ENCODE results near the gene FANCE. TPM values are rescaled to one million over a fixed set of nuclear protein-coding genes. Genes with fewer than 3 reads are reported as not detected.
"Not testable (repeated sequence)": the region's sequence is repeated elsewhere in the genome, so short reads cannot be mapped to it uniquely, and the experiment has no call there.

Gene FANCE
- total RNA-seq, 2 experiments from 2014 or later: 14.9 to 15.9 TPM

DNA sequence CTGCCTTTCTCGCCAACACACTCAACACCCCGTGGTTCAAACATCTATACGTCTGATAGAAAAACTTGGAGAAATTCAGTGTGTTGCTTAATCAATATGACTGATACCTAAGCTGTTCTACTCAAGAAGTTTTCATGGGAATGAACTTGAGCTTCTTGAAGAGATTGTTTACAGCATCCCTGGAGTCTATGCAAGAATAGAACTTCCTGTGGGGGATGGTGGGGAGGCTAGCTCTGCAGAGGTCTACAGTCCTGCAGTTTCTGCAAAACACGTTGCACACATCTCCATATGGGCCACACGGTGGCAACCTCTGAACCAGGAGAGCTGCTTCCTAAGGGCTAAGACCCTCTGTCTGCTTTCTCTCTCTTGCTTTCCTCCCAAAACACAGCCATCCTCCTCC, 32.7 kb upstream of the FANCE start:
- H3K9me3 Mint-ChIP-seq: no peaks in the 10 kb centered on the region
- peak overlapping the region; percentile 46 for H3K4me3 Mint-ChIP-seq

DNA sequence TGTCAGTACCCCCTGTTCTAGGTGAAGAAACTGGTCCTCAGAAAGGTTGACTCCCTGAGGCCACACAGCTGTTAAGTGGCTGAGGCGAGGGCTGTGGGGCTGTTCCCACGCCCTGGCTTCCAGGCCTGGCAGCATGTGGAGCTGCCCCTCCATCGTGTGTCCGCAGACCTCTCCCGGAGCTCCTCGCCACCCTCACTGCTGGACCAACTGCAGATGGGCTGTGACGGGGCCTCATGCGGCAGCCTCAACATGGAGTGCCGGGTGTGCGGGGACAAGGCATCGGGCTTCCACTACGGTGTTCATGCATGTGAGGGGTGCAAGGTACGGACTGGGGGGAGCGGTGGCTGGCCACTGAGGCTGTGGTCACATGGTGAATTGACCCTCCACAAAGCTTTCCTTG, 32.2 kb upstream of the FANCE start:
- POLR2A ChIA-PET: interaction anchor here (0.5 to 1.8 kb wide), 10 partner anchors 9 to 119 kb away, joined by 3 to 11 read pairs (median 5); partner anchors contain the start of genes FANCE and RPL10A
- Mint-ChIP-seq H3K4me1 (peaks cover 42% of the 10 kb centered on the region), H3K27me3 (no peaks in the 10 kb centered on the region), H3K27ac (peak overlapping the region; percentile 96), H3K36me3 (peaks cover 23% of the 10 kb centered on the region), H3K9me3 (no peaks in the 10 kb centered on the region), H3K4me3 (peak overlapping the region; percentile 46)
- DNase-seq (no peak), ATAC-seq (ENCODE audit: low read depth) (no peak)

More for the DNA sequence above, 32.7 kb upstream of the FANCE start:
- H3K27ac Mint-ChIP-seq: peak overlapping the region; percentile 96
- ATAC-seq (ENCODE audit: low read depth) (peak; percentile 68), DNase-seq (no peak)
- H3K36me3 Mint-ChIP-seq: peaks cover 28% of the 10 kb centered on the region
- POLR2A ChIA-PET: interaction anchor here (0.8 to 1.8 kb wide), 10 partner anchors 8 to 118 kb away, joined by 3 to 11 read pairs (median 4); partner anchors contain the start of genes FANCE and RPL10A
- peaks cover 48% of the 10 kb centered on the region for H3K4me1 Mint-ChIP-seq
- H3K27me3 Mint-ChIP-seq: no peaks in the 10 kb centered on the region

DNA sequence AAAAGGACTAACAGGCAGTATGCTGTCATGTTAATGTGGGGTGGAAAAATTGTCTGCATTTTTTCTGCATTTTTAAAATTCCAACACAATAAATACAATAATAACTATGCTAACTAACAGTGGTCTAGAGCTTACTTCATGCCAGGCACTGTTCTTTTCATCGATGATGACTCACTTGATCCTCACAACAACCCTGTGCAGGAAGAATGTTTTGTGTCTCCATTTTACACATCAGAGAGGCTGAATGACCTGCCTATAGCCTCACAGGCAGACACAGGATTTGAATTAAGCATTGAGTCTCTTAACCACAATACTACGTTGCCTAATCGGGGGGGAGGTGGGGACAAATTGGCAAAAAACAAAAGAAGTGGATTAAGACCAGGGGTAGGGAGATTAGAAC, 26.9 kb upstream of the FANCE start:
- no peak for DNase-seq
- Mint-ChIP-seq H3K9me3 (peaks cover 8% of the 10 kb centered on the region), H3K27ac (no peak overlapping the region), H3K4me1 (peaks cover 5% of the 10 kb centered on the region), H3K4me3 (no peak overlapping the region), H3K27me3 (no peaks in the 10 kb centered on the region), H3K36me3 (peaks cover 42% of the 10 kb centered on the region)
- POLR2A ChIA-PET: no interaction called here
- ATAC-seq (ENCODE audit: low read depth): no peak

DNA sequence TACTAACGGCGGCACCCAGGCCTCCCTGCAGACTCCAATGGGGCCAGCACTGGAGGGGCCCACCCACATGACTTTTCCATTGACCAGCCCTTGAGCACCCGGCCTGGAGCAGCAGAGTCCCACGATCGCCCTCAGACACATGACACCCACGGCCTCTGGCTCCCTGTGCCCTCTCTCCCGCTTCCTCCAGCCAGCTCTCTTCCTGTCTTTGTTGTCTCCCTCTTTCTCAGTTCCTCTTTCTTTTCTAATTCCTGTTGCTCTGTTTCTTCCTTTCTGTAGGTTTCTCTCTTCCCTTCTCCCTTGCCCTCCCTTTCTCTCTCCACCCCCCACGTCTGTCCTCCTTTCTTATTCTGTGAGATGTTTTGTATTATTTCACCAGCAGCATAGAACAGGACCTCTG, 26.1 kb upstream of the FANCE start:
- Mint-ChIP-seq H3K9me3 (peaks cover 8% of the 10 kb centered on the region), H3K27ac (peak overlapping the region; percentile 48), H3K27me3 (no peaks in the 10 kb centered on the region), H3K36me3 (peaks cover 39% of the 10 kb centered on the region), H3K4me3 (no peak overlapping the region), H3K4me1 (peaks cover 5% of the 10 kb centered on the region)
- DNase-seq (no peak), ATAC-seq (ENCODE audit: low read depth) (no peak)
- POLR2A ChIA-PET: no interaction called here

DNA sequence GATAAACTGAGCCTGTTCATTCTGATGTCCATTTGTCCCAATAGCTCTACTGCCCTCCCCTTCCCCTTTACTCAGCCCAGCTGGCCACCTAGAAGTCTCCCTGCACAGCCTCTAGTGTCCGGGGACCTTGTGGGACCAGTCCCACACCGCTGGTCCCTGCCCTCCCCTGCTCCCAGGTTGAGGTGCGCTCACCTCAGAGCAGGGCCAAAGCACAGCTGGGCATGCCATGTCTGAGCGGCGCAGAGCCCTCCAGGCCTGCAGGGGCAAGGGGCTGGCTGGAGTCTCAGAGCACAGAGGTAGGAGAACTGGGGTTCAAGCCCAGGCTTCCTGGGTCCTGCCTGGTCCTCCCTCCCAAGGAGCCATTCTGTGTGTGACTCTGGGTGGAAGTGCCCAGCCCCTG, 24.7 kb upstream of the FANCE start:
- H3K9me3 Mint-ChIP-seq: peaks cover 8% of the 10 kb centered on the region
- H3K4me3 Mint-ChIP-seq: no peak overlapping the region
- no peak overlapping the region for H3K27ac Mint-ChIP-seq
- no peaks in the 10 kb centered on the region for H3K27me3 Mint-ChIP-seq
- H3K4me1 Mint-ChIP-seq: peaks cover 5% of the 10 kb centered on the region
- POLR2A ChIA-PET: no interaction called here
- ATAC-seq (ENCODE audit: low read depth) (no peak), DNase-seq (no peak)
- H3K36me3 Mint-ChIP-seq: peaks cover 37% of the 10 kb centered on the region

DNA sequence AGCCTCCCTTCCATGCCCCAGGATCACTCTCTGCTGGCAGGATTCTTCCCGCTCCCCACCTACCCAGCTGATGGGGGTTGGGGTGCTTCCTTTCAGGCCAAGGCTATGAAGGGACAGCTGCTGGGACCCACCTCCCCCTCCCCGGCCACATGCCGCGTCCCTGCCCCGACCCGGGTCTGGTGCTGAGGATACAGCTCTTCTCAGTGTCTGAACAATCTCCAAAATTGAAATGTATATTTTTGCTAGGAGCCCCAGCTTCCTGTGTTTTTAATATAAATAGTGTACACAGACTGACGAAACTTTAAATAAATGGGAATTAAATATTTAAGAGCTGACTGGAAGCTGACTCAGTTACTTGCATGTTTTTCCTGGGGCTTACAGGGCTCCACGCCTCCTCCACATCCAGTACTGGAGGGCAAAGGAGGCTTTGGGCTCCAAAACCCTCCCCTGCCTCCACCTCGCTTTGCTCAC, 24.3 kb upstream of the FANCE start:
- POLR2A ChIA-PET: no interaction called here
- H3K4me3 Mint-ChIP-seq: no peak overlapping the region
- H3K9me3 Mint-ChIP-seq: peaks cover 8% of the 10 kb centered on the region
- H3K4me1 Mint-ChIP-seq: peaks cover 5% of the 10 kb centered on the region
- H3K36me3 Mint-ChIP-seq: peaks cover 37% of the 10 kb centered on the region
- no peak for DNase-seq
- no peaks in the 10 kb centered on the region for H3K27me3 Mint-ChIP-seq
- H3K27ac Mint-ChIP-seq: no peak overlapping the region
- ATAC-seq (ENCODE audit: low read depth): no peak

DNA sequence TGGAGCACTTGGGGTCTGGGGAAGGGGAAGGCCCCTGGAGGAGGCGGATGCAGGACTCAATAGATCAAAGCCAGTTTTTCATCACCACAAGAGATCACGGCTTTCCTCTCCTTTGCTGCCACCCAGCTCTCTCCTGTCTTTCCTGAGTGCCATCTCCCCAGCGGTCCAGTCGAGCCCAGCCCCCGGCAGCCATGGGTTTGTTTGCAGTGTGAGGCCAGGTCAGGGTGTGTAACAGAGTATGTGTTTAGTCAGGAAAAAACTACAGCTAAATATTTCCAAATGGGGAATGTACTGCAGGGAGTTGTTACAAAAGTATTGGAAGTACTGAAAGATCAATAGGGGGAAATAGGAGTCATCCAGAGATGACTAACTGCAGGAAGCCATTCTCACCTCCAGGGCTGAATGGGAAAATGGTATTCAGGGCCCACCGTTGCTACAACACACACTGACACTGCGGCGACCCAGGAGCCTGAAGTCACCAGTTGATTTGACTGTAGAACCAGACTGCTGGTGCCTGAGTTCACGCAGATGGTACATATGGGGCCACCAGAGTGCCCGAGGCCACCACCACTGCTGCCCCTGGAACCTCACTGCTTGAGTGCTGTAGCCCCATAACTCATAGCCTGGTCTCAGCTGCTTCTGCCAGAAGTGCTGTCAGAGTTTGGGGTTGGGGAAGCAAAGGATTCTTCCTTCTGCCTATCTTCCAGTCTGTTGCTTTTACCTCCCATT, 23.6 kb upstream of the FANCE start:
- peaks cover 5% of the 10 kb centered on the region for H3K4me1 Mint-ChIP-seq
- H3K4me3 Mint-ChIP-seq: no peak overlapping the region
- H3K27ac Mint-ChIP-seq: no peak overlapping the region
- peaks cover 37% of the 10 kb centered on the region for H3K36me3 Mint-ChIP-seq
- POLR2A ChIA-PET: no interaction called here
- DNase-seq (no peak), ATAC-seq (ENCODE audit: low read depth) (no peak)
- H3K27me3 Mint-ChIP-seq: no peaks in the 10 kb centered on the region
- H3K9me3 Mint-ChIP-seq: peaks cover 8% of the 10 kb centered on the region

DNA sequence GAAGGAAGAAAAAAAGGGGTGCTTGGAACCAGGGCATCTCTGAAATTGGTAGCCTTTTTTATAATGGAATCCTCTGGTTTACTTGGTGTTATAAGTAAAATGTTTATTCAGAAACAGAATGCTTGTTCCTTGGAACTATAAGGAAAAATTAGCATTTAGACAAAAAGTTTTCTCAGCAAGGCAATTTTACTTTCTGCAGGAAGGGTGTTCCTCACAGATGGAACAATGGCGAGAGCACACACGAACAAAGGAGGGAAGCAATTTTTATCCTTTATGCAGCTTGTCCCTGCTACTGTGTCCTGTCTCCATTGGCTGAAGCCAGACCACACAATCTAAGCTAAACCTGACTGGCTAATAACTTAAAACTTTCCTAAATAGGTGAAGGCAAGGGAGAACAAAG, 22.7 kb upstream of the FANCE start:
- ATAC-seq (ENCODE audit: low read depth): no peak
- no peak for DNase-seq
- Mint-ChIP-seq H3K4me3 (no peak overlapping the region), H3K36me3 (peaks cover 37% of the 10 kb centered on the region), H3K27me3 (no peaks in the 10 kb centered on the region), H3K27ac (no peak overlapping the region), H3K4me1 (peaks cover 5% of the 10 kb centered on the region), H3K9me3 (peaks cover 8% of the 10 kb centered on the region)
- POLR2A ChIA-PET: no interaction called here

DNA sequence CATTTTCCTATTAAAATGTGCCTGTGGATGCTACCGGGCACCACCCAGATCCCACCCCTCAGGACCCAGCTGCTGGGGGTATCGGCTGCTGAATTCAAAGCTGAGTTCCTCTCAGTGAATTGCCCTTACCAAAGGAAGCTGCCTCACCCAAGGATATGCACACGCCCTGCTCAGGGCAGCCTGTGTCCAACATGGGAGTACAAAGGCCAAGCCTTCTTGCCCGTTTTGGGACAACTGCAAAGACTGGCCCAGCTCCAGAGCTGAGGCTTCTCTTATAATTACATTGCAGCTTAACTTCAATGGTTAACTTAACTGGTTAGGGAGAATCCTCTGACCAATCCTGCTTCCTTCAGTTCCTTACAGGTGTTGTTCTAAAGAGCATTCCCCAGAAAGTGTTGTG, 19.8 kb upstream of the FANCE start:
- ATAC-seq (ENCODE audit: low read depth) (no peak), DNase-seq (no peak)
- peaks cover 23% of the 10 kb centered on the region for H3K36me3 Mint-ChIP-seq
- H3K9me3 Mint-ChIP-seq: peaks cover 8% of the 10 kb centered on the region
- no peak overlapping the region for H3K27ac Mint-ChIP-seq
- no peaks in the 10 kb centered on the region for H3K27me3 Mint-ChIP-seq
- no peak overlapping the region for H3K4me3 Mint-ChIP-seq
- POLR2A ChIA-PET: interaction anchor here (0.6 kb wide), 1 partner anchor 357 kb away, joined by 4 read pairs; no protein-coding TSS in a partner anchor
- no peaks in the 10 kb centered on the region for H3K4me1 Mint-ChIP-seq

DNA sequence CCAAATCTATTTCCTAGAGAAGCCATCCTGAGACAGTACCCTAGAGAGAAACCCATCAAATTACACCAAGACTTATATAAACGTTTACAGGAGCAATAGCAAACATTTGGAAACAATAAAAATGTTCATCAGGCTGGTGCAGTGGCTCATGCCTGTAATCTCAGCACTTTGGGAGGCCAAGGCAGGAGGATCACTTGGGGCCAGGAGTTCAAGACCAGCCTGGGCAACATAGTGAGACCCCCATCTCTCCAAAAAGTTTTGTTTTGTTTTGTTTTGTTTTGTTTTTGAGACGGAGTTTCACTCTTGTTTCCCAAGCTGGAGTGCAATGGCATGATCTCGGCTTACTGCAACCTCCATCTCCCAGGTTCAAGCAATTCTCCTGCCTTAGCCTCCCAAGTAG, 19.4 kb upstream of the FANCE start:
- DNase-seq; H3K4me3 Mint-ChIP-seq; H3K27ac Mint-ChIP-seq; H3K4me1 Mint-ChIP-seq; H3K27me3 Mint-ChIP-seq; H3K9me3 Mint-ChIP-seq; ATAC-seq (ENCODE audit: low read depth); POLR2A ChIA-PET: not testable (repeated sequence)
- peaks cover 21% of the 10 kb centered on the region for H3K36me3 Mint-ChIP-seq

DNA sequence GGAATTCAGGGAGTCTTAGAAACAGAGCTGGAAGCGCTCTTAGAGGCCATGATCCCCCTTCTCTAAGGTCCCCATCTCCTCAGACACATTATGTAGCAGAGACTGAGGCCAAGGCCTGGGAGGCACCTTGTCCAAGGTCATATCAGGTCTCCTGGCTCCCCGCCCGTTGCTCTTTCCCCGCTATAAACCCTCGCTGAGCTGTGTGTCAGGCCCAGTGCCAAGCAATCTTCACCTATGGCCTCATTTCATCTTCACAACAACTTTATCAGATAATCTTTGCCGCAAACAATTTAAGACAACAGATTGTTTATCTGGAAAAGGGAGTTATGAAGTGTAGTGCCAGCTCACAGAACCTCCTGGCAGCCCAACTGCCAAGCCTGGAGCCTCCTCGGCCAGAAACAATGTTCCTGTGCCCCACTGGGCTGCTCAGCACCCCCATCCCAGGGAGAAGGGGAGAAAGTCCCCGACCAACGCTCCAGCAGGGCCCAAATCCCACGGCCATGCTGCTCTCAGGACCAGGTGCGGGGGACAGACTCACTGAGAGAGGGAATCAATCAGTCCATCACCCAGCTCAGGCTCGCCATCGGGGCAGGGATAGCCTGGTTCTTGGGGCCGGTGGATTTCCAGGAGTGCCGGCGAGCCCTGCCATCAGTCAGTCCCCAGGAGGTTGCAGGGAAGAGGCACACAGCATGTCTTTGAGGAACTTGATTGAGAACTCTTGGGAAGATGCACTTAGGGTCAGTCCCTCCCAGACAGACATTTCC, 16.9 kb upstream of the FANCE start:
- POLR2A ChIA-PET: interaction anchor here (1.2 kb wide), 1 partner anchor 14 kb away, joined by 5 read pairs; no protein-coding TSS in a partner anchor
- peaks cover under 1% of the 10 kb centered on the region for H3K36me3 Mint-ChIP-seq
- no peak for ATAC-seq (ENCODE audit: low read depth)

DNA sequence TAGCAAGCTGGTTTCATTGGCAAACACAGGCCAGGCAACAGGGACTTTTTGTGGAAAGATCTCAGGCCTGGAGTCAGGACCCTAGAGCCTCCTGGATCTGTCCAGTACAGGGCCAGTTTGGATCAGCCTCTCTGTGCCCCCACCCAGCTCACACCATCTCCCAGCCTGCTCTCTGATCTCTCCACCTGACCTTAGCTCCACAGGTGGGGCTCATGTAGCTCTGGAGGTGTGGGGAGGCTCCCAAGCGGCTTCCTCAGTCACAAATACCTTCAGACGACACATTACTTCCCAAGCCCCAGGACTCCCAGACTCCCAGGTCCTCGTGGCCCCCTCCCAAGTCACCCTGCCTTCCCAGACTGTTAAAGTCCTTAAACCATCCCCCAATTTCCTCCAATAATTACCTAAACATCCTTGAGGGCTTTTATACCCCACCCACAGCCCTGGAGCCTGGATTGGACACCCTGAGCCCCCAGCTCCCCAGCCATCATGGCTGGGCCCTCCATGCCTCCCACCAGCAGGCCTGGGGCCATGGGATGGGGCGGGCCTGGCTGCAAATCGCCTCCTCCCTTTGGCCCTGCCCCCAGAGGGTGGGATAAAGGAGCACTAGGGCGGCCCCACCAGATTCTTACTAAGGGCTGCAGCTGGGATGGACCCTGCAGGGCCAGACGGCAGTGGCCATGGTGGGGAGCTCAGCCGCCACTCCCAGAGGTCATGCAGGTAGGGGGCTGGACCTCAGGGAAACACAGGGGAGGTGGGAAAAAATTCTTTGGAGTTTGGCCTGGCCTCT, 15.9 kb upstream of the FANCE start:
- Mint-ChIP-seq H3K27me3 (no peaks in the 10 kb centered on the region), H3K27ac (no peak overlapping the region), H3K4me1 (no peaks in the 10 kb centered on the region), H3K4me3 (no peak overlapping the region), H3K36me3 (no peaks in the 10 kb centered on the region), H3K9me3 (no peaks in the 10 kb centered on the region)
- ATAC-seq (ENCODE audit: low read depth): no peak
- no peak for DNase-seq
- POLR2A ChIA-PET: interaction anchor here (1.2 to 1.6 kb wide), 2 partner anchors 15 to 17 kb away, joined by 4 to 5 read pairs; no protein-coding TSS in a partner anchor

More for the DNA sequence above, 16.9 kb upstream of the FANCE start:
- H3K9me3 Mint-ChIP-seq: no peaks in the 10 kb centered on the region
- no peak overlapping the region for H3K4me3 Mint-ChIP-seq
- H3K27me3 Mint-ChIP-seq: no peaks in the 10 kb centered on the region
- no peaks in the 10 kb centered on the region for H3K4me1 Mint-ChIP-seq
- DNase-seq: no peak
- H3K27ac Mint-ChIP-seq: no peak overlapping the region

DNA sequence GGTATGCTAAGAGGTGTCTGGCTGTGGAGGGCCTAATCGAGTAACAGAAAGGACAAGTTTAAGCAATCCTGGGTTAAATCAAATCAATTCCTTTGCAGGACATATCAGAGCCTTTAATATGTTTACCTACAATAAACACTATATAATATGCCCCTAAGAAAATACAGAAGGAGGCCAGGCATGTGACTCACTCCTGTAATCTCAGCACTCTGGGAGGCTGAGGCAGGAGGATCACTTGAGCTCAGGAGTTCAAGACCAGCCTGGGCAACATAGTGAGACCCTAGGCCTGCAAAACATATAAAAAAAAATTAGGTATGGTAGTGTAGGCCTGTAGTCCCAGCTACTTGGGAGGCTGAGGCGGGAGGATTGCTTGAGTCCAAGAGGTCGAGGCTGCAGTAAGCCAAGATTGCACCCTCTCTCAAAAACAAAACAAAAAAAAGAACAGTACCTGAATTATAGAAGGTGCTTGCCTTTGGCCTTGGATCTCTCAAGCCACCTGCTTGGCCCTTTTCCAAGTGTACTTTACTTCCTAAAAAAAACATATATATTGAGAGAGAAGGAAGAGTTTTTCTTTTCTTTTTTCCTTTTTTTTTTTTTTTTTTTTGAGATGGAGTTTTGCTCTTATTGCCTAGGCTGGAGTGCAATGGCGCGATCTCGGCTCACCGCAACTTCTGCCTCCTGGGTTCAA, 13.6 kb upstream of the FANCE start:
- H3K4me3 Mint-ChIP-seq; ATAC-seq (ENCODE audit: low read depth); POLR2A ChIA-PET; H3K36me3 Mint-ChIP-seq; H3K9me3 Mint-ChIP-seq; H3K27ac Mint-ChIP-seq; DNase-seq; H3K27me3 Mint-ChIP-seq; H3K4me1 Mint-ChIP-seq: not testable (repeated sequence)
